Measurements from ENCODE around the gene TOMM34.

DNA sequence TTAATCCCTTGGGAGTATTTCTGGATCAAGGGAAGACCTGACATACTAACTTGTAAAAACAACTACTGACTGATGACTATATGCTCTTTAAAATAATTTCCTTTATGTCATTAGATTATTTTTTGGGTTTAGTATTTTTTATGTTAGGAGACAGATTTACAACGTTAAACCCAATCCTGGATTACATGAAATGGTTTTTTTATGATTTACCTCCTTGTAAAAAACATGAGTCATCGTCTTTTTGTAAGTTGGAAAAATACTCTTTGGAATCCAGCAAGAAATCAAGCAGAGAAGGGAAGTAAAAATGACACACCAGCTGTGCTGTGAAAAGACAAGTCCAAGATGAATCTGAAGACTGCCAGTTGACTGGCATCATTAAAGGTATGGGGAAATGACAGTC, 12.9 kb upstream of the TOMM34 start:
- no peak for TF ChIP-seq CTCF (IDR thresholded peaks at IDR 0.05)
- no peak for TF ChIP-seq POLR2A (IDR thresholded peaks at IDR 0.05)

Measured in upper lobe of left lung (tissue), 4 donors.